T47D (cell line): ENCODE results near the gene GDF15.
"Not testable (repeated sequence)": the region's sequence is repeated elsewhere in the genome, so short reads cannot be mapped to it uniquely, and the experiment has no call there.

ENCODE experiments used
- DNase-seq, 2 experiments: peaks; one replicate each; pipeline versions ENCODE4 v3.0.0 to v3.0.0-alpha.2; 2011 to 2012; ENCODE audit warnings: low read depth in 1 of 2, low spot score in 1 of 2
- JUND ChIP-seq: IDR thresholded peaks from 2 replicates; pipeline ENCODE4 v1.6.1; 2012; ENCODE audit warnings: low read depth
- in situ Hi-C: cut with HindIII; loops from 2 replicates; pipeline ENCODE4 v1.10.0; 2016; ENCODE audit warnings: low sequenced_read_pairs, low pct_unique_long_range_greater_than_20kb

GDF15 gene

DNA sequence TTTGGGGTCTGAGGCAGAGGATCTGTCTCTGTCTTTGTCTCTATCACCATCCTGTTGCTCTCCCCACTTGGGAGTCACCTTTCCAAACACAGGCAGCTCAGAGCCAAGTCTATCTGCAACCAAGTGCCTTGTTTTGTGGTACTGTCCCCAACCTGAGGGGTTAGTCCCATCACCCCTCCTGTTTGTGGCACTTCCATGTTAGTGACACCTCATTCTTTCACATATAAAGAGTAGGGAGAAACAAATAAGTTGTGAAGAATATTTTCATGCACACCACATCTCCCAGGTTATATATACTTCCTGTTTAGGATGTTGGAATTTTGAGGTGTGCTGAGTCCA lies 3.7 kb downstream of the GDF15 start:
- TF ChIP-seq JUND, result no peak
- in situ Hi-C loops, result no loop called here

DNA sequence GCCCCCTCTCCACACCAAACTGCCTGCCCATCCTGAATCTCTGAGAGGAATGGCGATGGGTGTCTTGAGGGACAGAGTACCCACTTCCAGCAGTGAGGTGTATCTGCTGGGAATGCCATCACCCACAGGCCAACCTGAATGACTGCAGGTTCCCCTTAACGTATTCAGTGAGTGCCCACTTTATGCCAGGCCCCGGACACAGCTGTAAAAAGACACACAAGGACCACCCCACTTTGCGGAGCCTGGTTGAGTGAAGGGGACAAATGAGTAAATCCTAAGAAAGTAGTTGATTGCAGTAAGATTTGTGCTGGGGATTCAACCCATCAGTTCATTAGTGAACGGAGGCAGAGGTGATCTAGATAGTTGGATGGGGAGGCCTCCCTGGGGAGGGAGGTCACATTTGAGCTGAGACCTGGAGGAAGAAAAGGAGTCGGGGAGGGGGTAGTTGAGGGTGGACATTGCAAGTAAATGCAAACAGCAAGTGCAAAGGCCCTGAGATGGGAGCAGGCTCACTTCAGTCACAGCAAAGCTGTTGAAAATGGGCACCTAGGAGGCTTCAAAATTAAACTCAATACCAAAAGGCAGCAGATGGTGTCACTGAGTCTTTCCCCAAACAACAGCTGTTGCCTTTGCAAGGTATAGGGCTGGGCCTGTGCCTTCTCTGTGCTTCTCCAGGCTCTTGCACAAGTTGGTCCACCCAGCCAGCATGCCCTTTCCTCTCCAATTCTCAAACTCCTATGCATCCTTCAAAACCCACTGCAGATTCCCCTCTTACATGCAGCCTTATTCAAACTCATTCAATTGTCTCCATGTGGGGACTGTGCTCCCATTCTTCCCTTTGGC lies 4.3 kb downstream of the GDF15 start:
- in situ Hi-C loops, result no loop called here
- DNase-seq, result no peak
- TF ChIP-seq JUND, result no peak

More for the DNA sequence above, 3.7 kb downstream of the GDF15 start:
- no peak for DNase-seq

DNA sequence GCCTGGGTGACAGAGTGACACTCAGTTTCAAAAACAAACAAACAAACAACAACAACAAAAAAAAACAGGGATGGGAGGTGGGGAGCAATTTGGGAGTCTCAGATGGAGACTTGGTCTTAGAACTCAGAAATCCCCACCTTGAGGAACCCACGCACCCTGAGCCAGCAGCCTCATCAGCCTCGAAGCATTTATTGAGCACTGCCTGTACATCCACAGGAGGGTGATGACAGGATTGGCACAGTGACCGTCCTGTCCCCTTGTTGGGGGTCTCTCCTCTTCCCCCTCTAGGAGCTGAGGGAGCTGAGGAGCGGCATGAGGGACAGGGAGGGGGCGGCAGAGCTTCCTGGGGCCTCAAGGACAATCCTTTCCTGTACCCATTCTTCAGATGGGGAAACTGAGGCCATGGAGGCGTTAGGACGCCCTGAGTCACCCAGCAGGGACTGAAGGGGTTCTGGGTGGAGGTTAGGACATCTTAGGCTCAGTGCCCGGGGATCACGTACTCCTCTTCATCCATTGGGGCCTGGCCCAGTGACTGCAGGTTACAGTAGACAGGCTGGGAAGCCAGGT lies 5.6 kb downstream of the GDF15 start:
- no peak for DNase-seq
- in situ Hi-C loops, result no loop called here
- no peak for TF ChIP-seq JUND

DNA sequence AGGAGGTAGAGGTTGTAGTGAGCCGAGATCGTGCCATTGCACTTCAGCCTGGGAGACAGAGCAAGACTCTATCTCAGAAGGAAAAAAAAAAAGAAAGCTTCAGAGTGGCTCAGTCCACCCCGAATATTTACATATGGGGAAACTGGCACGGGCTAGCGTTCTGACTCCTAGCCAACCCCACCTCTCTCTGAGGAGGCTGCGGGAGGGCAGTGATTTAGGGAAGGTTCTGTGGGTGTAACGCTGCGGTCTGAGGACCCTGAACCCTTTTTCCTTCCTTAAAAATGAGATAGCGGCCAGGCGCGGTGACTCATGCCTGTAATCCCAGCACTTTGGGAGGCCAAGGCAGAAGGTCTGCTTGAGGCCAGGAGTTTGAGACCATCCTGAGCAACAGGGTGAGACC lies 6.5 kb downstream of the GDF15 start:
- no peak for TF ChIP-seq JUND
- DNase-seq, result no peak
- in situ Hi-C loops, result no loop called here

DNA sequence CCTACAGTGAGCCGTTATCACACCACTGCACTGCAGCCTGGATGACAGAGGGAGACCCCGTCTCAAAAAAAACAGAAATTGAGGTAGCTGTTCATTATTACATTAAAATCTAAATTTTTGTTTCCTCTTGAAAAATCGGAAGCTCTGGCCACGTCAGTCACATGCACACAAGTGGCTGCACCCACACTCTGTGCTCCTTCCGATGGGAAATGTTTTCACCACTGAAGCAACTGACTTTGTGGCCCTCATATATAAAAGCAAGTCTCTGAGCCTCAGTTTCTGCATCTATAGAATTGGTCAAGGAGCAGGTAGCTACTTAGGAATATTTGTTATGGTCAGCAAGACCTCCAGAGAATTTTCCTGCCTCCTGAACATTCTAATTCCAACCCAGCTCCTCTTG lies 7.0 kb downstream of the GDF15 start:
- in situ Hi-C loops, result no loop called here
- no peak for TF ChIP-seq JUND
- no peak for DNase-seq

DNA sequence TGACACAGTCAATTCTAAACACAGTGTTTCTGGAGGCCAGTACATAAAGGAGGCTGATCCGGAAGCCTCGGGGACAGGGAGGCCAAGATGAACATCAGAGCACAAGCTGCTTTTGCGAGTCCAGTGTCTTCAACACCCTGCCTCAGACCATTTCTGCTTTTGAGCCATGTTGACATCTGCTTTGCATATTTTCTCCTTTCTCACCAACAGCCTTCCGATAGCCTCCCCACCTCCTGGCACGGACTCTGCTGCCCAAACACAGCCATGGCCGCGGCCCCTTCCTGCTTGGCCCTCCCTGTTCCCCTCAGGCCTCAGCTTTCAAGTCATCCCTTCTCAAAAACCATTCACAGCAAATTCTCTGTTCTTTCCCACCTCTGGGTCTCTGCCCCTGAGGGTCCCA lies 7.9 kb downstream of the GDF15 start:
- DNase-seq, result no peak
- in situ Hi-C loops, result no loop called here
- no peak for TF ChIP-seq JUND

DNA sequence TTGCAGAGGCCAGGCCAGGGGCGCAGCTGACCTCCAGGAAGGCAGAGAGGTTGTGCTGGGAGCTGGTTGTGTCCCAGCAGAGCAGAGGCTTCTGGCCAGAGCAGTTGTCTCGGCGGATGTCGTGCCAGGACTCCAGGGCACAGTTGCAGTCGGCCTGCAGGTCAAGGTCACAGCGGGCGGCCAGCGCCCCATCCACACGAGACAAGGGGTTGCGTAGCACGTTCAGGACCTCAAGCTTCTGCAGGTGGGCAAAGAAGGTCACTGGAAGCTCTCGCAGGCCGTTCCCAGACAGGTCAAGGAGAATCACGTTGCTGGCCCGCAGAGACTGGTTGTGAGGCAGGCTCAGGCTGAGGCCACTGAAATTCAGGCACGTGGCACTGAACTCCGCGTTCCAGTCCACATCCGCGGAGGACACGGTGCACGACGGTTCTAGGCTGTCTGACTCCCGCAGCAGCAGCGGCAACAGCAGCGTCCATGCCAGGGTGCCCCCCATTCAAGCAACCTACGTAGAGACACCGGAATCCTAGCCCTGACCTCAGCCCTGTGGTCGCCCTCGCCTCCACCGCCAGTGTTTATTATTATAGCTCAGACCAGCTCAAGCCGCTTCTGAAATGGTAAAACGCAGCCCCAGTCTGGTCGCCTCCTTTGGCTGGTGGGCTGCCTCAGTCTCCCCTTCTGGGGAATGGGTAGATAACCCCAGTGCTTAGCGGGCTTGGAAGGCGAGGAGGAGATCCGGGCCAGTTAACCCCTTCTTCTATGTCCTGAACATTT lies 10.7 kb downstream of the GDF15 start:
- TF ChIP-seq JUND, result no peak
- DNase-seq, result no peak
- in situ Hi-C loops, result no loop called here

DNA sequence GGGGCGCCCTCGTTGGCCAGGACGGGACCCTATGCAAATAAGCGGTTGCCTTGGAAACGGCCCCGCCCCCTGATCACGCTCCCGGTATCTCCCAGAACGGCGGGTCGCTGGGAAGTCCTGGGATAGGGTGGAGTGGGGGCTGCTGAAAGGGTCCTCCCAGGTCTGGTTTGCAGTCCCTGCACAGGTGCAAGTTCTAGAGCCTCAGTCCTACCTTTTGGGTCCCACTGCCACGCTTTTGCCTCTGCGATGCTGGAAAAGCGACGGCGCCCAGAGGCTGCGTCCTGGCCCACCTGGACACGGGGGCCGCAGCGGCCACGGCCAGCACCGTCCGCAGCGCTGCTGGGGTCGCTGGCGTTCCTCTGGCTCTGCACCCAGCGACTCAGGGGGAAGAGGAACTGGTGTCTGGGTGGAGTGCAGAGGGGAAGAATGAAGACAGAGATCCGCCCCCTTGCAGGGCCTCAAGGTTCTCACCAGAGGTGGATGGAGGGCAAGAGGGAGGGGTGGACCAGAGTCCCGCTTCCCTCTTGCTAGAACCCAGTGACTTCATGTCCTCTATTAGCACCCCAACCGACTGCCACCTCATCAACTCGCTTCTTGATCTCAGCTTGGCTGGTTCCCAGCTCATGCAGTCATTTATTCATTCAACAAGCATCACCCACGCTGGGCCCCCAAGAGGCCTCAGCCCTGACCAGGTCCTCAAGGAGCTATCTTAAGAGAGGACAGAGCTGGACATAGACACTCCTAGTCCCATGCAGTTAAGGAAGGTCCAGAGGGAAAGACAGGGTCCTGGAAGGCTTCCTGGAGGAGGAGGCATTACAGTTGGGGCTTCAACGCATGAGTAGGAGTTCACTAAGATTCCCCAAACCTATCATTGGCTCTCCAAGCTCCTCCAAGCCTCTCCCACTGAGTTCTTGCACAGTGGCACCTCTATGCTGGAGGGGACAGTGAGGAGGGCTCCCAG lies 11.6 kb downstream of the GDF15 start, which contains the start of gene LRRC25:
TSS of gene LRRC25 (minus strand) at position 381 of the 961 bp plus-strand sequence. CDS start 659 bp downstream, outside the sequence.
- no peak for DNase-seq
- no peak for TF ChIP-seq JUND
- in situ Hi-C loops, result no loop called here

DNA sequence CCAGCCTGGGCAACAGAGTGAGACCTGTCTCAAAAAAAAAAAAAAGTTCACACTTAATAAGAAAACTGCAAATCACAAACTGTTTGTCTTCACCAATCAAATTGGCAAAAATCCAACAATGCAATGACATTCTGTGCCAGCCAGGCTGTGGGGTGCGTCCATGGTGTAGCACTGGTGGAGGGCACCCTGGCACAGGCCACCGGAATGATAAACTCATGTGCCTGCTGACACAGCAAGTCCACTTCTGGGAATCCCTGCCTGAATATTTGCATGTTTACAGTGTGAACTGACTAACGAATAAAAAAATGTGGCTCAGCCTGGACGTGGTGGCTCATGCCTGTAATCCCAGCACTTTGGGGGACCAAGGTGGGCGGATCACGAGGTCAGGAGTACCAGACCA lies 13.1 kb downstream of the GDF15 start:
- TF ChIP-seq JUND, result no peak
- in situ Hi-C loops, result no loop called here
- DNase-seq, result no peak

DNA sequence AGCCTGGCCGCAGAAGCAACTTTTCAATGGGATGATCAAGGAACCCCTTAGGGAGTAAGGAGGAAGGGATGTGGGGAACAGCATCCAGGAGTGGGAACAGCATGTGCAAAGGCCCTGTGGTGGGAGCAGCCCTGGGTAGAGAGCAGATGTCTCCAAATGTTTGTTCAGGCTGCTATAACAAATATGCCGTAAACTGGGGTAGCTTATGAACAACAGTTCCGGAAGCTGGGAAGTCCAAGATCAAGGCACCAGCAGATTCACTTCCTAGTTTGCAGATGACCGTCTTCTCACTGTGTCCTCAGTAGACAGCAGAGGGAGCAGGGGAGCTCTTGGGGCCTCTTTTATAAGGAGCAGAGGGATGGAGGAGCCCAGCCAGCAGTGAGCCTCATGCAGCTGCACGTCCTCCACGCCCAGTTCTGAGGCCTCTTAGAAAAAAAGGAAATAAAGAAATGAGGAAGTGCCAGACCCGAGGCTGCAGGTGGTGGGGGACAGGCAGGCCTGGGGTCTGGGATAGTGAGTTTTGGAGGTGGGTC lies 15.7 kb downstream of the GDF15 start:
- no peak for TF ChIP-seq JUND
- peak in 1 of 2 experiments; percentile 78 for DNase-seq
- in situ Hi-C loops, result no loop called here

DNA sequence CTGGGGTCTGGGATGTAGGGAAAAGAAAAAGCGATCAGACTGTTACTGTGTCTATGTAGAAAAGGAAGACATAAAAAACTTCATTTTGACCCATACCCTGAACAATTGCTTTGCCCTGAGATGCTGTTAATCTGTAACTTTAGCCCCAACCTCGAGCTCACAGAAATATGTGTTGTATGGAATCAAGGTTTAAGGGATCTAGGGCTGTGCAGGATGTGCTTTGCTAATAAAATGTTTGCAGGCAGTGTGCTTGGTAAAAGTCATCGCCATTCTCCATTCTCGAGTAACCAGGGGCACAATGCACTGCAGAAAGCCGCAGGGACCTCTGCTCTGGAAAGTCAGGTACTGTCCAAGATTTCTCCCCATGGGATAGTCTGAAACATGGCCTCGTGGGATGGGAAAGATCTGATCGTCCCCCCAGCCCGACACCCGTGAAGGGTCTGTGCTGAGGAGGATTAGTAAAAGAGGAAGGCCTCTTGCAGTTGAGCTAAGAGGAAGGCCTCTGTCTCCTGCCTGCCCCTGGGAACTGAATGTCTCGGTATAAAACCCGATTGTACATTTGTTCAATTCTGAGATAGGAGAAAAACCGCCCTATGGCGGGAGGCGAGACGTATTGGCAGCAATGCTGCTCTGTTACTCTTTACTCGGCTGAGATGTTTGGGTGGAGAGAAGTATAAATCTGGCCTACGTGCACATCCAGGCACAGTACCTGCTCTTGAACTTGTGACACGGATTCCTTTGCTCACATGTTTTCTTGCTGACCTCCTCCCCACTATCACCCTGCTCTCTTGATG lies 16.7 kb downstream of the GDF15 start:
- DNase-seq, result not testable (repeated sequence)

DNA sequence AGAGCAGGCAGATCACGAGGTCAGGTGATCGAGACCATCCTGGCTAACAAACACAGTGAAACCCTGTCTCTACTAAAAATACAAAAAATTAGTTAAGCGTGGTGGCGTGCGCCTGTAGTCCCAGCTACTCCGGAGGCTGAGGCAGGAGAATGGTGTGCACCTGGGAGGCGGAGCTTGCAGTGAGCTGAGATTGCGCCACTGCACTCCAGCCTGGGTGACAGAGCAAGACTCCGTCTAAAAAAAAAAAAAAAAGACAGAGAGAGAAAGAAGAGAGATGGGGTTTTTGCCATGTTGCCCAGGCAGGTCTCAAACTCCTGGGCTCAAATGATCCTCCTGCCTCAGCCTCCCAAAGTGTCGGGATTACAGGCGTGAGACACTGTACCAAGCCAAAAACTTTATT lies 19.8 kb downstream of the GDF15 start:
- in situ Hi-C loops, result not testable (repeated sequence)

More for the DNA sequence above, 16.7 kb downstream of the GDF15 start:
- in situ Hi-C loops, result not testable (repeated sequence)

More for the DNA sequence above, 19.8 kb downstream of the GDF15 start:
- DNase-seq, result not testable (repeated sequence)
